A673 (cell line): ENCODE data around the gene VWA7. TPM values are rescaled to one million over a fixed set of nuclear protein-coding genes. Genes with fewer than 3 reads are reported as not detected.

Experiments used
- BruUV-seq: library from RNA; stranded (reverse); fragments of 400-500 nt; replicated peaks from 2 replicates; lab custom pipeline; 2021; lab: Mats Ljungman, UMichigan
- CTCF ChIA-PET: fragments of 300-600 bp; sonication (Branson Sonifier 250); formaldehyde crosslinking; loops from one replicate; lab custom pipeline; 2022; ENCODE audit warnings: antibody characterized with exemption; lab: Charles Lee
- POLR2A ChIA-PET: fragments of 300-600 bp; sonication (Branson Sonifier 250); formaldehyde crosslinking; loops from one replicate; lab custom pipeline; 2022; ENCODE audit warnings: antibody characterized with exemption; ENCODE audit not compliant: low non-redundant PET; lab: Charles Lee
- DNase-seq: peaks from one replicate; pipeline ENCODE4 v3.0.0-alpha.2; 2015; ENCODE audit warnings: low spot score
- H3K27ac ChIP-seq: fragments of 200-600 bp; sonication (generic); 2 replicates; pipeline ENCODE4 v1.5.1; 2016; ENCODE audit warnings: mixed run types, low read depth, mild to moderate bottlenecking, mixed read lengths, antibody characterized with exemption, low read length; ENCODE audit not compliant: poor library complexity, severe bottlenecking
- H3K27me3 ChIP-seq: fragments of 200-600 bp; sonication (generic); replicated peaks from 2 replicates; pipeline ENCODE4 v1.6.1; 2017; ENCODE audit warnings: mixed run types, low read depth, mild to moderate bottlenecking, mixed read lengths, antibody characterized with exemption, low read length; ENCODE audit not compliant: insufficient read depth, poor library complexity
- H3K36me3 ChIP-seq: fragments of 200-600 bp; sonication (generic); 2 replicates; pipeline ENCODE4 v1.6.1; 2016; ENCODE audit warnings: mixed run types, mild to moderate bottlenecking, mixed read lengths, antibody characterized with exemption, low read length; ENCODE audit not compliant: insufficient read depth, poor library complexity, severe bottlenecking
- H3K4me1 ChIP-seq: fragments of 200-600 bp; sonication (generic); 2 replicates; pipeline ENCODE4 v1.6.1; 2017; ENCODE audit warnings: mixed run types, mild to moderate bottlenecking, mixed read lengths, antibody characterized with exemption, low read length; ENCODE audit not compliant: insufficient read depth, poor library complexity, severe bottlenecking
- H3K4me3 ChIP-seq: fragments of 200-600 bp; sonication (generic); 2 replicates; pipeline ENCODE4 v1.5.1; 2016; ENCODE audit warnings: low read depth, mixed run types, mild to moderate bottlenecking, mixed read lengths, low read length; ENCODE audit not compliant: poor library complexity, severe bottlenecking
- H3K9me3 ChIP-seq: fragments of 200-600 bp; sonication (generic); 2 replicates; pipeline ENCODE4 v1.6.1; 2016; ENCODE audit warnings: mixed run types, low read depth, mild to moderate bottlenecking, mixed read lengths, antibody characterized with exemption, low read length; ENCODE audit not compliant: poor library complexity, severe bottlenecking
- EZH2 ChIP-seq: fragments of 200-600 bp; sonication (generic); IDR thresholded peaks from 2 replicates; pipeline ENCODE4 v1.6.1; 2017; ENCODE audit warnings: borderline replicate concordance, low read depth, mild to moderate bottlenecking, mixed read lengths, antibody characterized with exemption, low read length; ENCODE audit not compliant: poor library complexity, severe bottlenecking
- intact Hi-C: fragments of 100-400 bp; cut with micrococcal nuclease; formaldehyde crosslinking; loops from one replicate; pipeline ENCODE4 v1.10.0; 2022; ENCODE audit not compliant: unreplicated experiment
- total RNA-seq: library from RNA; stranded (reverse); gene quantifications from 2 replicates; pipeline ENCODE4 v1.2.3, GENCODE V29; 2021
- TF ChIP-seq, protein P1 (sequence below): fragments of 300-800, 200-600 bp; sonication (generic); conservative IDR thresholded peaks from 2 replicates; pipeline ENCODE4 v1.5.1; 2017; ENCODE audit warnings: low read depth, mild to moderate bottlenecking, antibody characterized with exemption, low read length, moderate library complexity, mixed read lengths

VWA7 gene
- total RNA-seq, 1 experiment from 2014 or later = 2.8 TPM

- TF ChIP-seq, protein P1, sequence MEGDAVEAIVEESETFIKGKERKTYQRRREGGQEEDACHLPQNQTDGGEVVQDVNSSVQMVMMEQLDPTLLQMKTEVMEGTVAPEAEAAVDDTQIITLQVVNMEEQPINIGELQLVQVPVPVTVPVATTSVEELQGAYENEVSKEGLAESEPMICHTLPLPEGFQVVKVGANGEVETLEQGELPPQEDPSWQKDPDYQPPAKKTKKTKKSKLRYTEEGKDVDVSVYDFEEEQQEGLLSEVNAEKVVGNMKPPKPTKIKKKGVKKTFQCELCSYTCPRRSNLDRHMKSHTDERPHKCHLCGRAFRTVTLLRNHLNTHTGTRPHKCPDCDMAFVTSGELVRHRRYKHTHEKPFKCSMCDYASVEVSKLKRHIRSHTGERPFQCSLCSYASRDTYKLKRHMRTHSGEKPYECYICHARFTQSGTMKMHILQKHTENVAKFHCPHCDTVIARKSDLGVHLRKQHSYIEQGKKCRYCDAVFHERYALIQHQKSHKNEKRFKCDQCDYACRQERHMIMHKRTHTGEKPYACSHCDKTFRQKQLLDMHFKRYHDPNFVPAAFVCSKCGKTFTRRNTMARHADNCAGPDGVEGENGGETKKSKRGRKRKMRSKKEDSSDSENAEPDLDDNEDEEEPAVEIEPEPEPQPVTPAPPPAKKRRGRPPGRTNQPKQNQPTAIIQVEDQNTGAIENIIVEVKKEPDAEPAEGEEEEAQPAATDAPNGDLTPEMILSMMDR = no peak
- TF ChIP-seq EZH2 = no peak
- ChIA-PET POLR2A (no interaction called here), CTCF (no interaction called here)
- H3K9me3 ChIP-seq = no peaks in the 10 kb centered on the region
- no peak overlapping the region for H3K27ac ChIP-seq
- no peaks in the 10 kb centered on the region for H3K4me1 ChIP-seq
- intact Hi-C loops = no loop called here
- no TSS peak for BruUV-seq
- H3K36me3 ChIP-seq = peaks cover 33% of the 10 kb centered on the region
- no peak for DNase-seq
- H3K4me3 ChIP-seq = no peak overlapping the region
- no peaks in the 10 kb centered on the region for H3K27me3 ChIP-seq
These were observed 11.6 kb downstream of the VWA7 start for GRCh38 chr6:31765559-31765909.

GRCh38 chr6:31764198-31764597 lies 12.9 kb downstream of the VWA7 start:
- DNase-seq = no peak
- TF ChIP-seq, protein P1 = no peak
- TF ChIP-seq EZH2 = no peak
- H3K4me3 ChIP-seq = no peak overlapping the region
- ChIA-PET POLR2A (no interaction called here), CTCF (no interaction called here)
- no peaks in the 10 kb centered on the region for H3K27me3 ChIP-seq
- H3K9me3 ChIP-seq = no peaks in the 10 kb centered on the region
- H3K27ac ChIP-seq = peak overlapping the region; percentile 23
- intact Hi-C loops = no loop called here
- BruUV-seq = TSS peak; percentile 46
- no peaks in the 10 kb centered on the region for H3K4me1 ChIP-seq
- peaks cover 46% of the 10 kb centered on the region for H3K36me3 ChIP-seq

- CTCF ChIA-PET = no interaction called here
These were observed 13.5 kb downstream of the VWA7 start for GRCh38 chr6:31763619-31763940.

More at GRCh38 chr6:31763619-31763940, 13.5 kb downstream of the VWA7 start:
- no peaks in the 10 kb centered on the region for H3K9me3 ChIP-seq
- H3K27ac ChIP-seq = peak overlapping the region; percentile 57
- peaks cover 53% of the 10 kb centered on the region for H3K36me3 ChIP-seq
- H3K4me1 ChIP-seq = no peaks in the 10 kb centered on the region
- no peak overlapping the region for H3K4me3 ChIP-seq
- POLR2A ChIA-PET = no interaction called here
- intact Hi-C loops = no loop called here
- peak; percentile 59 for DNase-seq
- no TSS peak for BruUV-seq
- no peaks in the 10 kb centered on the region for H3K27me3 ChIP-seq
- TF ChIP-seq EZH2 = no peak
- TF ChIP-seq, protein P1 = no peak
